ENCODE measurements around the gene RNF17. TPM values are rescaled to one million over a fixed set of nuclear protein-coding genes. Genes with fewer than 3 reads are reported as not detected.

The RNF17 gene
- total and polyA plus RNA-seq, 2 of the 8 experiments (the other 6 are each of a cell fraction or from before 2014, with no cell fraction given), result not detected

DNA sequence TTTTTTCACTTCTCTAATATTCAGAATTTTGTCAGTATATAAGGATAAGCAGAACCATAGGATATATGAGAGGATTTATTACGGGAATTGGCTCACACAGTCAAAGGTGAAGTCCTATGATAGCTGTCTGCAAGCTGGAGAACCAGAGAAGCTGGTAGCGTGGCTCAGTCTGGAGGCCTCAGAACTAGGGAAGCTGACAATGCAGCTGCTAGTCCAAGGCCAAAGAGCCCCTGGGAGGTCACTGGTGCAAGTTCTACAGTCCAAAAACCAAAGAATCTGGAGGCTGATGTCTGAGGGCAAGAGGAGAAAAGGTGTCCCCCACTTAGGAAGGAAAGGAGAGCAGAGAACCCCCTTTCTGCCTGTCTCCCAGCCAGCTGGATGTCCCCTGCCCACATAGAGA, 114.4 kb downstream of the RNF17 start:
- Histone ChIP-seq H3K23me2 (ENCODE audit: low read depth, low read length) (no peaks in the 10 kb centered on the region), H3K27me3 (replicated peaks in 1 of 4; ENCODE audit: control insufficient read depth in 3 of 4, extremely low read depth in 1 of 4, insufficient read depth in 3 of 4, low read length in 3 of 4) (no peaks in the 10 kb centered on the region), H4K91ac (replicated peaks; ENCODE audit: insufficient read length, low read length) (no peak overlapping the region), H2BK15ac (ENCODE audit: low read length) (no peak overlapping the region), H3K18ac (ENCODE audit: extremely low read depth, low read length) (no peak overlapping the region), H2BK120ac (replicated peaks; ENCODE audit: low read depth, low read length) (no peak overlapping the region), H3K36me3 (ENCODE audit: control insufficient read depth in 2 of 4, insufficient read depth in 4 of 4, low read length in 3 of 4) (no peaks in the 10 kb centered on the region), H2BK5ac (ENCODE audit: low read depth, low read length) (no peak overlapping the region), H3K56ac (replicated peaks; ENCODE audit: insufficient read length, low read depth, low read length) (no peak overlapping the region), H2AFZ (ENCODE audit: low read length) (no peak overlapping the region), H2BK20ac (ENCODE audit: low read length) (no peak overlapping the region), H2AK5ac (ENCODE audit: low read depth, low read length) (no peak overlapping the region), H4K20me1 (replicated peaks in 1 of 2; ENCODE audit: control insufficient read depth in 1 of 2, insufficient read depth in 2 of 2, low read length in 2 of 2) (no peaks in the 10 kb centered on the region), H3K4me1 (replicated peaks in 1 of 4; ENCODE audit: control insufficient read depth in 3 of 4, insufficient read depth in 4 of 4, low read length in 3 of 4) (peaks cover 0 to 2% (median 0%) of the 10 kb centered on the region in 4 experiments; a peak in 2 of 7 replicates), H3K23ac (ENCODE audit: insufficient read length) (no peak overlapping the region), H3K4me3 (ENCODE audit: extremely low read depth in 1 of 4, insufficient read depth in 2 of 4, low read depth in 3 of 4, low read length in 4 of 4) (no peak overlapping the region), H3K4ac (replicated peaks; ENCODE audit: insufficient read length, low read depth, low read length) (no peak overlapping the region), H4K8ac (ENCODE audit: extremely low read depth, insufficient read depth, low read length) (no peak overlapping the region), H3K14ac (ENCODE audit: insufficient read length) (no peak overlapping the region), H3K27ac (ENCODE audit: low read depth, low read length) (no peak overlapping the region), H3K4me2 (ENCODE audit: insufficient read depth in 1 of 2, low read depth in 2 of 2, low read length in 2 of 2) (no peak overlapping the region), H3K9ac (replicated peaks in 1 of 4; ENCODE audit: extremely low read depth in 1 of 4, low read depth in 3 of 4, low read length in 3 of 4) (no peak overlapping the region), H4K5ac (ENCODE audit: insufficient read length, low read depth, low read length) (no peak overlapping the region), H2BK12ac (ENCODE audit: low read depth, low read length) (no peak overlapping the region), H3K9me3 (ENCODE audit: insufficient read depth in 2 of 2, low read depth in 1 of 2, low read length in 1 of 2) (no peaks in the 10 kb centered on the region), H3K79me2 (ENCODE audit: control insufficient read depth in 1 of 2, insufficient read depth in 2 of 2, low read length in 2 of 2) (no peaks in the 10 kb centered on the region), H3K79me1 (ENCODE audit: low read depth, low read length) (no peaks in the 10 kb centered on the region)
- CTCF ChIA-PET (ENCODE audit: partially characterized antibody), result no interaction called here
- DNase-seq (ENCODE audit: low read depth in 1 of 2, low spot score in 2 of 2), result no peak
- FAIRE-seq, result no peak
- POLR2A ChIA-PET (ENCODE audit: partially characterized antibody), result no interaction called here
- WGBS, 2 experiments (ENCODE audit: extremely low coverage in 1 of 2, insufficient coverage in 1 of 2, insufficient read length in 1 of 2, insufficient replicate concordance in 2 of 2, low coverage in 1 of 2, low lambda C conversion rate in 2 of 2, missing lambda C conversion rate in 1 of 2), result 89% methylated on average over 2 of the region's 2 CpGs; no CpG with 5 or more reads in 1 of the 2 experiments
- TF ChIP-seq RAD21 (IDR thresholded peaks at IDR 0.05 in 1 of 2, conservative IDR thresholded peaks at IDR 0.05 in 1 of 2; ENCODE audit: low read depth in 2 of 2, low read length in 2 of 2), result no peak
- no peak for TF ChIP-seq ZNF274 (IDR thresholded peaks at IDR 0.05; ENCODE audit: borderline replicate concordance, extremely low read depth, low read length)
- TF ChIP-seq BACH1 (IDR thresholded peaks at IDR 0.05; ENCODE audit: low read length), result no peak
- no peak for TF ChIP-seq FOSL1 (IDR thresholded peaks at IDR 0.05; ENCODE audit: insufficient read depth, low read depth, low read length)
- TF ChIP-seq, protein P1, sequence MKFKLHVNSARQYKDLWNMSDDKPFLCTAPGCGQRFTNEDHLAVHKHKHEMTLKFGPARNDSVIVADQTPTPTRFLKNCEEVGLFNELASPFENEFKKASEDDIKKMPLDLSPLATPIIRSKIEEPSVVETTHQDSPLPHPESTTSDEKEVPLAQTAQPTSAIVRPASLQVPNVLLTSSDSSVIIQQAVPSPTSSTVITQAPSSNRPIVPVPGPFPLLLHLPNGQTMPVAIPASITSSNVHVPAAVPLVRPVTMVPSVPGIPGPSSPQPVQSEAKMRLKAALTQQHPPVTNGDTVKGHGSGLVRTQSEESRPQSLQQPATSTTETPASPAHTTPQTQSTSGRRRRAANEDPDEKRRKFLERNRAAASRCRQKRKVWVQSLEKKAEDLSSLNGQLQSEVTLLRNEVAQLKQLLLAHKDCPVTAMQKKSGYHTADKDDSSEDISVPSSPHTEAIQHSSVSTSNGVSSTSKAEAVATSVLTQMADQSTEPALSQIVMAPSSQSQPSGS (IDR thresholded peaks at IDR 0.05; ENCODE audit: low read length), result no peak
- TF ChIP-seq EGR1 (IDR thresholded peaks at IDR 0.05; ENCODE audit: borderline replicate concordance, low read depth, low read length), result no peak
- no peak for TF ChIP-seq TEAD4 (IDR thresholded peaks at IDR 0.05; ENCODE audit: low read depth, low read length)
- no peak for TF ChIP-seq EZH2 (IDR thresholded peaks at IDR 0.05; ENCODE audit: low read depth, low read length, severe bottlenecking)
- no peak for TF ChIP-seq ASH2L (IDR thresholded peaks at IDR 0.05; ENCODE audit: low read length)
- TF ChIP-seq CHD2 (IDR thresholded peaks at IDR 0.05; ENCODE audit: low read length), result no peak
- TF ChIP-seq CBX8 (IDR thresholded peaks at IDR 0.05; ENCODE audit: borderline replicate concordance, low read depth, low read length), result no peak
- TF ChIP-seq, protein P2, sequence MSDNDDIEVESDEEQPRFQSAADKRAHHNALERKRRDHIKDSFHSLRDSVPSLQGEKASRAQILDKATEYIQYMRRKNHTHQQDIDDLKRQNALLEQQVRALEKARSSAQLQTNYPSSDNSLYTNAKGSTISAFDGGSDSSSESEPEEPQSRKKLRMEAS (IDR thresholded peaks at IDR 0.05), result no peak
- no peak for TF ChIP-seq TAF1 (IDR thresholded peaks at IDR 0.05; ENCODE audit: low read depth, low read length)
